Measurements from ENCODE around the gene FGF1.

Gene FGF1

GRCh38 chr5:142640316-142641005, 45.4 kb downstream of the FGF1 start:
- DNase-seq = no peak

- no peak for DNase-seq
These were observed 46.4 kb downstream of the FGF1 start for GRCh38 chr5:142639455-142639854.

GRCh38 chr5:142637871-142638270, 48.0 kb downstream of the FGF1 start:
- DNase-seq = no peak

GRCh38 chr5:142636698-142637324, 49.1 kb downstream of the FGF1 start:
- DNase-seq = no peak

GRCh38 chr5:142636093-142636492, 49.8 kb downstream of the FGF1 start:
- no peak for DNase-seq

GRCh38 chr5:142634216-142635011, 51.5 kb downstream of the FGF1 start:
- no peak for DNase-seq

- DNase-seq = no peak
These were observed 54.9 kb downstream of the FGF1 start for GRCh38 chr5:142630927-142631539.

- DNase-seq = no peak
These were observed 58.3 kb downstream of the FGF1 start for GRCh38 chr5:142627383-142628217.

- no peak for DNase-seq
These were observed 59.1 kb downstream of the FGF1 start for GRCh38 chr5:142626786-142627185.

GRCh38 chr5:142626099-142626498, 59.8 kb downstream of the FGF1 start:
- no peak for DNase-seq

GRCh38 chr5:142621227-142621626, 64.7 kb downstream of the FGF1 start:
- DNase-seq = no peak

GRCh38 chr5:142619815-142620214, 66.1 kb downstream of the FGF1 start:
- no peak for DNase-seq

- no peak for DNase-seq
These were observed 67.8 kb downstream of the FGF1 start for GRCh38 chr5:142618130-142618523.

GRCh38 chr5:142617416-142618129, 68.3 kb downstream of the FGF1 start:
- DNase-seq = no peak

GRCh38 chr5:142615948-142616347, 69.9 kb downstream of the FGF1 start:
- no peak for DNase-seq

- DNase-seq = no peak
These were observed 71.8 kb downstream of the FGF1 start for GRCh38 chr5:142614054-142614453.

GRCh38 chr5:142613271-142613671, 72.6 kb downstream of the FGF1 start:
- no peak for DNase-seq

- DNase-seq = no peak
These were observed 73.2 kb downstream of the FGF1 start for GRCh38 chr5:142612494-142613270.

- DNase-seq = peak; percentile 57
These were observed 74.7 kb downstream of the FGF1 start for GRCh38 chr5:142611154-142611553.

- no peak for DNase-seq
These were observed 75.5 kb downstream of the FGF1 start for GRCh38 chr5:142610176-142611001.

Data from CD4-positive, alpha-beta T cell treated with Interleukin-4 for 4 hours (primary cell).